AG09309 (cell line): ENCODE measurements around the gene SLC49A4.
"Not testable (repeated sequence)": the region's sequence is repeated elsewhere in the genome, so short reads cannot be mapped to it uniquely, and the experiment has no call there.

Experiments
- DNase-seq: peaks from one replicate; pipeline ENCODE4 v3.0.0-alpha.2; 2010; ENCODE audit warnings: low read depth
- H3K4me3 ChIP-seq: 2 replicates; pipeline ENCODE4 v1.5.1; 2011; ENCODE audit warnings: mild to moderate bottlenecking, low read depth, low read length, moderate library complexity; ENCODE audit not compliant: control insufficient read depth
- TF ChIP-seq, protein P1 (sequence below): IDR thresholded peaks from 2 replicates; pipeline ENCODE4 v1.5.1; 2011; ENCODE audit warnings: mild to moderate bottlenecking, low read depth, low read length, inconsistent platforms; ENCODE audit not compliant: insufficient read depth, control insufficient read depth; ENCODE audit errors: missing control alignments

Gene SLC49A4, protein sequence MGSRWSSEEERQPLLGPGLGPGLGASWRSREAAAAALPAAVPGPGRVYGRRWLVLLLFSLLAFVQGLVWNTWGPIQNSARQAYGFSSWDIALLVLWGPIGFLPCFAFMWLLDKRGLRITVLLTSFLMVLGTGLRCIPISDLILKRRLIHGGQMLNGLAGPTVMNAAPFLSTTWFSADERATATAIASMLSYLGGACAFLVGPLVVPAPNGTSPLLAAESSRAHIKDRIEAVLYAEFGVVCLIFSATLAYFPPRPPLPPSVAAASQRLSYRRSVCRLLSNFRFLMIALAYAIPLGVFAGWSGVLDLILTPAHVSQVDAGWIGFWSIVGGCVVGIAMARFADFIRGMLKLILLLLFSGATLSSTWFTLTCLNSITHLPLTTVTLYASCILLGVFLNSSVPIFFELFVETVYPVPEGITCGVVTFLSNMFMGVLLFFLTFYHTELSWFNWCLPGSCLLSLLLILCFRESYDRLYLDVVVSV

DNA sequence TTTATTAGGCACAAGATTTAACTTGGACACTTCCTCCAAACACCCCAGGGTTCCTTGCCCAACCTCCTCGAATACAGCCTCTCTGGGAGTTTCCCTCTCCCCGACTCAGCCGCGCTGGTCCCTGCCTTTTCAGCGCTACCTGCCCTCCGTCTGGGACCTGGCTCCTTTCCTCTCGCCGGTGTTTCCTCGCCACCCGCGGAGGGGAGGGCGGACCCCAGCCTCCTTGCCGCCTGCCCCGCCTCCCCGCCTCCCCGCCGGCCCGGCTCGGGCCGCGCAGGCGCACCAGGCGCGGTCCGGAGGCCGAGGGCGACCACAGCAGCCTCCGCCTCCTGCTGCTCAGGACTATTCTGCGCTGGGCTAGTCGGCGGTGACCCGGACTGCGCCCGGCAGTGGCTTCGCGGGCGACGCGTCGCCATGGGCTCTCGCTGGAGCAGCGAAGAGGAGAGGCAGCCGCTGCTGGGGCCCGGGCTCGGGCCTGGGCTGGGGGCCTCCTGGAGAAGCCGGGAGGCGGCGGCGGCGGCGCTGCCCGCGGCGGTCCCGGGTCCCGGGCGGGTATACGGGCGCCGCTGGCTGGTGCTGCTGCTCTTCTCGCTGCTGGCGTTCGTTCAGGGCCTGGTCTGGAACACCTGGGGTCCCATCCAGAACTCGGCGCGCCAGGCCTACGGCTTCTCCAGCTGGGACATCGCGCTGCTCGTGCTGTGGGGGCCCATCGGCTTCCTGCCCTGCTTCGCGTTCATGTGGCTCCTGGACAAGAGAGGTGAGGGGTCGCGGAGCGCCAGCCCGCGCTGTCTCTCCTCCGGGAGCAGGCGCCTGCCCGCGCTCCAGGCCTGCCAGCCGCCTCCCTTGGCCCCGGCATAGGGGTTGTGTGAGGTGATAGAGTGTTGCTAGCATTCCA is at the start of gene SLC49A4:
TSS of gene SLC49A4 (plus strand) at position 291 of the 895 bp plus-strand sequence. CDS start at position 415, 124 bp downstream.
- H3K4me3 ChIP-seq = peak within 1 kb of the TSS; percentile 80
- TF ChIP-seq, protein P1, sequence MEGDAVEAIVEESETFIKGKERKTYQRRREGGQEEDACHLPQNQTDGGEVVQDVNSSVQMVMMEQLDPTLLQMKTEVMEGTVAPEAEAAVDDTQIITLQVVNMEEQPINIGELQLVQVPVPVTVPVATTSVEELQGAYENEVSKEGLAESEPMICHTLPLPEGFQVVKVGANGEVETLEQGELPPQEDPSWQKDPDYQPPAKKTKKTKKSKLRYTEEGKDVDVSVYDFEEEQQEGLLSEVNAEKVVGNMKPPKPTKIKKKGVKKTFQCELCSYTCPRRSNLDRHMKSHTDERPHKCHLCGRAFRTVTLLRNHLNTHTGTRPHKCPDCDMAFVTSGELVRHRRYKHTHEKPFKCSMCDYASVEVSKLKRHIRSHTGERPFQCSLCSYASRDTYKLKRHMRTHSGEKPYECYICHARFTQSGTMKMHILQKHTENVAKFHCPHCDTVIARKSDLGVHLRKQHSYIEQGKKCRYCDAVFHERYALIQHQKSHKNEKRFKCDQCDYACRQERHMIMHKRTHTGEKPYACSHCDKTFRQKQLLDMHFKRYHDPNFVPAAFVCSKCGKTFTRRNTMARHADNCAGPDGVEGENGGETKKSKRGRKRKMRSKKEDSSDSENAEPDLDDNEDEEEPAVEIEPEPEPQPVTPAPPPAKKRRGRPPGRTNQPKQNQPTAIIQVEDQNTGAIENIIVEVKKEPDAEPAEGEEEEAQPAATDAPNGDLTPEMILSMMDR = no peak
- DNase-seq = no peak

- no peak overlapping the region for H3K4me3 ChIP-seq
- DNase-seq = peak; percentile 18
- TF ChIP-seq, protein P1 = no peak
Measured at GRCh38 chr3:122745369-122746021, 49.4 kb upstream of the SLC49A4 start.

DNA sequence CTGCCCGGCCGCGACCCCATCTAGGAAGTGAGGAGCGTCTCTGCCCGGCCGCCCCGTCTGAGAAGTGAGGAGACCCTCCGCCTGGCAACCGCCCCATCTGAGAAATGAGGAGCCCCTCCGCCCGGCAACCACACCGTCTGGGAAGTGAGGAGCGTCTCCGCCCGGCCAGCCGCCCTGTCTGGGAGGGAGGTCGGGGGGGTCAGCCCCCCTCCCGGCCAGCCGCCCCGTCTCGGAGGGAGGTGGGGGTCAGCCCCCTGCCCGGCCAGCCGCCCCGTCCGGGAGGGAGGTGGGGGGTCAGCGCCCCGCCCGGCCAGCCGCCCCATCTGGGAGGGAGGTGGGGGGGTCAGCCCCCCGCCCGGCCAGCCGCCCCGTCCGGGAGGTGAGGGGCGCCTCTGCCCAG is 47.6 kb upstream of the SLC49A4 start:
- DNase-seq, H3K4me3 ChIP-seq: not testable (repeated sequence)

DNA sequence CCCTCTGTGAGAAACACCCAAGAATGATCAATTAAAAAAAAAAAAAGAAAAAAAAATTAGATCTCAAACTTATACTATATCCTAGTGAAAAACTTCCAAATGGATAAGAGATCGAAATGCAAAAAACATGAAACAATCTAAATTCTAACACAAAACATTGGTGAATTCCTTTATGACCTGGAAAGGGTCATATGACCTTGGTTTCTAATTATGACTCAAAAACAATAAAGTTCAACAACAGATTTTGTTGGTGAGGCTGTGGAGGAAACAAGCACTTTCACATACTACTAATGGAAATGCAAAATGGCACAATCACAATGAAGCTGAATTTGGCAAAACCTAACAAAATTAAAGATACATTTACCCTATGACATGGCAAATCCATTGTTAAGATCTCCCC is 46.5 kb upstream of the SLC49A4 start:
- TF ChIP-seq, protein P1 = no peak
- DNase-seq = no peak

GRCh38 chr3:122754929-122755328 is 39.9 kb upstream of the SLC49A4 start:
- DNase-seq = peak; percentile 13
- TF ChIP-seq, protein P1 = peak; percentile 82
- H3K4me3 ChIP-seq = no peak overlapping the region

More for the DNA sequence above, 46.5 kb upstream of the SLC49A4 start:
- no peak overlapping the region for H3K4me3 ChIP-seq

DNA sequence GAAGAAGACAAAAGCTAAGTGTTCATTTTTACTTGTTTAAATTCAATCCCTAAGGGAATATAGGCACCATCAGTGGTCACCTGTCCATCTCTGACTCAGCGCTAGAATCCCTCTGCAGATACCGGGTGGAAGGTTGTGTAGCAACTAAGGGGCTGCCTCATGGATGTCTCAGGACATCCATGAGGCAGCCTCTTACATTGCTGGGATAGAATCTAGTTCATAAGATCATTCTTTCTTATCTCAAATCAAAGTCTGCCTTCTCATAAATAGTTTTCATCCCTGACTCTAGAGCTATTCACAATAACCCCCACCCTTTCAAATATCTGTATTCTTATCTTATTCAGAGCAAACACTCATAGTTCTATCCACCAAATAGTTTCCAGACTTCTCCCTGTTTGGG is 39.4 kb upstream of the SLC49A4 start:
- DNase-seq = no peak
- H3K4me3 ChIP-seq = no peak overlapping the region
- TF ChIP-seq, protein P1 = no peak
